Measurements from ENCODE around the gene UCKL1.
A peak's percentile ranks its signal among the peaks of the same experiment; 100 is the strongest.
"Not testable (repeated sequence)": the region's sequence is repeated elsewhere in the genome, so short reads cannot be mapped to it uniquely, and the experiment has no call there.

The UCKL1 gene

GRCh38 chr20:63917811-63918210 is 38.4 kb downstream of the UCKL1 start:
- no peak for DNase-seq

DNA sequence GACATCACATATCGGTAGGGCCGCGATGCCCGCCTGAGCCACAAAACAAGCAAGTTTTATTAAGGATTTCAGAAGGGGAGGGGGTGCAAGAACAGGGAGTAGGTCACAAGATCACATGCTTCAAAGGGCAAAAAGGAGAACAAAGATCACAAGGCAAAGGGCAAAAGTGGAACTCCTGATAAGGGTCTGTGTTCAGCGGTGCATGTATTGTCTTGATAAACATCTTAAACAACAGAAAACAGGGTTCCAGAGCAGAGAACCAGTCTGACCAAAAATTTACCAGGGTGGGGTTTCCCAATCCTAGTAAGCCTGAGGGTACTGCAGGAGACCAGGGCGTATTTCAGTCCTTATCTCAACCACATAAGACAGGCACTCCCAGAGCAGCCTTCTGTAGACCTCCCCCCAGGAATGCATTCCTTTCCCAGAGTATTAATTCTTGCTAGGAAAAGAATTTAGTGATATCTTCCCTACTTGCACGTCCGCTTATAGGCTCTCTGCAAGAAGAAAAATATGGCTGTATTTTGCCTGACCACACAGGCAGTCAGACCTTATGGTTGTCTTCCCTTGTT is 39.8 kb downstream of the UCKL1 start:
- not testable (repeated sequence) for DNase-seq

DNA sequence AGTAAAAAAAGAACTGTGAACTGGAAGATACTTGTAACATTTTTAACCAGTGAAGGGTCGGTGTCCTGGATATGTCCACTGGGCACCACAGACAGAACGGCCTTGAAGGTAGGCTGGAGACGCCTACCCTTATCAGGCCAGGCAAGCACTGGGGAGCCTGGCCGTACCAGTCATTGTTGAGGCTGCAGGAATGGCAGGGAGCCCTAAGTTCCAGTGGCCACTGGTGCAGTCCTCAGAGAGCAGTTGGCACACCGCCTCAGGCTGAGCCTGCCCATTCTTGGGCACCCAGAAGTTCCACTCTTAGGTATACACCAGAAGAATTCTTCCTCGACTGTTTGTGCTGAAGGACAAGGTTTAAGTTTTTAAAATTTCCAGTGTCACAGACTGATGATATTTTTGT is 40.7 kb downstream of the UCKL1 start:
- no peak for DNase-seq

GRCh38 chr20:63913768-63914167 is 42.4 kb downstream of the UCKL1 start:
- DNase-seq = no peak

DNA sequence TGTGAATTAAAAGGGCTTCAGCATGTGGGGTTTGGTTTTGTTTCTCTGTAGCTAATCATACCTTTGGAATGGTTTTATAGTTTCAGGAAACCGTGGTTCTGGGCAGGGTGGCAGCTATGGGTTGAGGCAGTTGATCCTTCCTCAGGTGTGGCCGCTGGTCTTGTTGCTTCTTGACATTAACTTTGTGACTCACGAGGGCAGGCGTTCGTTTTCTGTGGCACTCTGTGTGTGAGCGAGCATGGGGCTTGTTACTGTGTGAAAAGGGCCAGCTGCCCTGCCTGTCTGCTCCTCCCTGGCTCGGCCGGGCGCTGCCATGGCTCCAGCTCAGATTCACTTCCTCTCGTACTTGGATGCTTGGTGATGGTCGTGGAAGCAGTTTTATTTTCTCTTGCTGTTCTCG is 45.0 kb downstream of the UCKL1 start:
- no peak for DNase-seq

GRCh38 chr20:63908008-63908682 is 48.1 kb downstream of the UCKL1 start:
- DNase-seq = no peak

DNA sequence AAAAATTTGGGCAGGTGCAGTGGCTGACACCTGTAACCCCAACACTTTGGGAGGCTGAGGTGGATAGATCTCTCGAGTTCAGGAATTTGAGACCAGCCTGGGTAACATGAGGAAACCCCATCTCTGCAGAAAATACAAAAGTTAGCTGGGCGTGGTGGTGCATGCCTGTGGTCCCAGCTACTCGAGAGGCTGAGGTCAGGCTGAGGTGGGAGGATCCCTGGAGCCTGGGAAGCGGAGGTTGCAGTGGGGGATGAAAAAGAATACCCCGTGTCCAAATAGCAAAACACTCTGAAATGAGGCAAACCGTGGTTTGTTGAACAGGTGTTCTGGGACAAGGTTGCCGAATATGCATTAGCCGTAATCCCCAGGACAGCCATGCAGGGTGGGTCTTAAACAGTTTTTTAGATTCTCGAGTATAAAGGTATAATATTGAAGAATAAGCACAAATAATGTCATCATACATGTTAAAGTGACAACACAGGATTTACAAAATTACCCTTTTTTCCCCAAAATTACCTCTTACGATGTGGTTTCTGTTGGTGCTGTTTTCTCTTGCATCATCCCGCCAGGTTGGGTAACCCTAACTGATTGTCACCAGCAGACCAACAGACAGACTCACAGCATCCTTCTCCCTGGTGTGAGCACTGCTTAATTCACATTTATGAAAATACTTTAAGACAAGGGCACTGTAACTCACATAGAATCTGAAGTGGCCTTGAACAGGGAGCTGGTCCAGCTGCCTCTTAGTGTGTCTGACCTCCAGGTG is 52.2 kb downstream of the UCKL1 start:
- DNase-seq = no peak

DNA sequence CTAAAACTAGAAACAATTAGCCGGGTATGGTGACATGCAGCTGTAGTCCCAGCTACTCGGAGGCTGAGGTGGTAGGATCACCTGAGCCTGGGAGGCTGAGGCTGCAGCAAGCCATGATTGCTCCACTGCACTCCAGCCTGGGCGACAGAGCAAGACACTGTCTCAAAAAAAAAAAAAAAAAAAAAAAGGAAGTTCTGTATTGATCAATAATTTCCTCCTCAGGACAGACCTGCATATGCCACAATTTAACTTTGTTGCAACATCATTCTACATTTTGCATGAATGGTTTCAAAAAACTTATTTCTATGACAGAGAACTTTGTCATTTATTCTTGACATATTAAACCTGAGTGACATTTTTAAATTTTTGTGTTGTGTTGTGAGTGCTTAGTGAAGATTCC is 55.8 kb downstream of the UCKL1 start:
- DNase-seq = no peak

DNA sequence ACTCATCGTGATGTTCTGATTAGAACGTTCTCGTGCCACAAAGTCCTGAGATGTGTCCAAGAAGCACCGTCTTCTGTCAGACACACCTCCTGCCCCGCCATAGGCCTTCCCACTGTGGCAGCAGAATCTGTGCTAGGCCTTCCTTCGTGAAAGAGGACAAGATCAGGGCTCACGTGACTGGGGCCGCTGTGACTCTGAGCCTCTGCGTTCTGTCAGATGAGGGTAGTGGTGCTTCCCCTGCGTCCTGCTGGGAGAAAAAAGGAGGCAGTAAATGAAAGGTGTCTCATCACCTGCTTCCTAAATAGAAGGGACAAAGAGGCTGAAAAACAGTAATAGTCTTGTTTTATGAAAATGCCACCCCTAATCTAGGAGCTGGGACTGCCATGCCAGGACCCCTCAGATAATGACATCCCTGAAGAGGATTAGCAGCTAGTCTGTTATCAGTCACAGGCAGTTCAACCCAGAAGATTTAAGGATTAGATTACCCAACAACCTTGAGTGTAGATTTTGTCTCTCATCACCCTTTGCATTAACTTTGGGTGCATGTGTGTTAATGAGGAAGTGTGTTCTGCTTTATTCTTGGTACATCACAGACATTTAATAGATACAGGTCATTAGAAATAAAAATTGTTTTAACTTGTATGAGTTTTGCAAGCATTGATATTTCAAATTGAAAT is 57.2 kb downstream of the UCKL1 start:
- DNase-seq = no peak

DNA sequence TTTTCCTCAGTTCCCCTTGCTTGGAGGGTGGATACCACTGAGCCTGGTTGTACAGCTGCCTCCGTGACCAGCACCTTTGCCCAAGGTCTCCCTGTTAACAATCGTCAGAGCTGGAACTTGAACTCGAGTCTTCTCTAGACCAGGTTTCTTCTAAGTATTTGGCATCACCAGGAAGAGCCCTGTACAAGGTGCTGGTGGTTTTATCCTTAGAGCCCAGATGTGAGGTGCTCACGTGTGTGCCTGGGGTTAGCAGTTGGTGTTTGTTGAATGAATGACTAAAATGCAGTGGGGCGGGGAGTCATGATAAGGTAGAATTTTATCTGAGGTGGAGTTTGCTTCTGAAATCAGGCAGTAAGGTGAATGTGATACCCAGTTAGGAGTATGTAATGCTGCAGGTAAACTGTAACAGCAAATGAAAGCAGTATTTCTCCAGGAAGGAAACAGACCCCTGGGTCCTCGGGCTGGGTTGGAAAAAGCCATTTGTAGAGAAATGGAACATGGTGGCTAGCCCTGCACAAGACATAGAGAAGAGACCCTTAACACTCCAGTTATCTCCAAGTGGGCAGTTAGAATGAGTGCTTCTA is 58.1 kb downstream of the UCKL1 start:
- DNase-seq = no peak

- peak; percentile 54 for DNase-seq
Measured at GRCh38 chr20:63896264-63897105, 59.7 kb downstream of the UCKL1 start.

- no peak for DNase-seq
Measured at GRCh38 chr20:63895952-63896263, 60.3 kb downstream of the UCKL1 start.

- DNase-seq = peak; percentile 11
Measured at GRCh38 chr20:63895202-63895951, 60.8 kb downstream of the UCKL1 start.

GRCh38 chr20:63894358-63895201 is 61.6 kb downstream of the UCKL1 start, which contains the start of gene DNAJC5:
Gene DNAJC5, plus strand, starts transcription at chr20:63895126. Its CDS starts 33,220 bp downstream, at chr20:63928346.
- peak; percentile 98 for DNase-seq

- DNase-seq = no peak
Measured at GRCh38 chr20:63893999-63894357, 62.2 kb downstream of the UCKL1 start.

- no peak for DNase-seq
Measured at GRCh38 chr20:63892402-63892801, 63.8 kb downstream of the UCKL1 start.

- no peak for DNase-seq
Measured at GRCh38 chr20:63891061-63892002, 64.9 kb downstream of the UCKL1 start.

GRCh38 chr20:63890616-63891015 is 65.6 kb downstream of the UCKL1 start:
- DNase-seq = no peak

GRCh38 chr20:63890201-63890576 is 66.0 kb downstream of the UCKL1 start:
- DNase-seq = no peak

Measured in CD4-positive, alpha-beta T cell treated with Interleukin-12 subunit alpha and Interleukin-12 subunit beta, for 1 hour (primary cell).